LNCAP (cell line): Measurements from ENCODE around the gene PSMB11.

Source experiments
- CTCF ChIP-seq: fragments of 450-650 bp; IDR thresholded peaks from 2 replicates; pipeline ENCODE4 v1.5.1; 2017; ENCODE audit warnings: mild to moderate bottlenecking

Gene PSMB11

GRCh38 chr14:23042162-23042965, at the start of gene PSMB11:
TSS of gene PSMB11 (plus strand) at chr14:23042212. CDS start at chr14:23042226, 14 bp downstream.
- no peak for TF ChIP-seq CTCF

DNA sequence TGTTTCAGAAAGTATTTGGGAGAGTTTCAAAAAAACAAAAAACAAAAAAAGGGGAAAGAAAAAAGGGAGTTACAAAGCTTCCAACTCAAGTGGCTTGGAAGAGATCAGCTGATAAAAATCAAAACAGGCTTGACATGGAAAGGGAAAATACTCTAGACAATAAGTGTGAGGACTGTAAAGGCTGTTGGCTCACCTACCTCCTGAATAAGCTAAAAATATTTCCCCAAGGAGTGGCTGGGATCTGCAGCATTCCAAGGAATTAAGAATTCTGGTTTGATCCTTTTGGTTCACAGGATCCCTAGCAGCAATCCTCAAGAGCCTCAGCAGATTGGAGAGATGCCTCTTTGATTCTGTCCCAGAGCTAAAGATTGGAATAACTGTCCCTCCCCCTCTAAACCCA, 48.5 kb upstream of the PSMB11 start:
- no peak for TF ChIP-seq CTCF

- TF ChIP-seq CTCF, result peak; percentile 63
Measured at GRCh38 chr14:22994762-22995275, 47.2 kb upstream of the PSMB11 start.

DNA sequence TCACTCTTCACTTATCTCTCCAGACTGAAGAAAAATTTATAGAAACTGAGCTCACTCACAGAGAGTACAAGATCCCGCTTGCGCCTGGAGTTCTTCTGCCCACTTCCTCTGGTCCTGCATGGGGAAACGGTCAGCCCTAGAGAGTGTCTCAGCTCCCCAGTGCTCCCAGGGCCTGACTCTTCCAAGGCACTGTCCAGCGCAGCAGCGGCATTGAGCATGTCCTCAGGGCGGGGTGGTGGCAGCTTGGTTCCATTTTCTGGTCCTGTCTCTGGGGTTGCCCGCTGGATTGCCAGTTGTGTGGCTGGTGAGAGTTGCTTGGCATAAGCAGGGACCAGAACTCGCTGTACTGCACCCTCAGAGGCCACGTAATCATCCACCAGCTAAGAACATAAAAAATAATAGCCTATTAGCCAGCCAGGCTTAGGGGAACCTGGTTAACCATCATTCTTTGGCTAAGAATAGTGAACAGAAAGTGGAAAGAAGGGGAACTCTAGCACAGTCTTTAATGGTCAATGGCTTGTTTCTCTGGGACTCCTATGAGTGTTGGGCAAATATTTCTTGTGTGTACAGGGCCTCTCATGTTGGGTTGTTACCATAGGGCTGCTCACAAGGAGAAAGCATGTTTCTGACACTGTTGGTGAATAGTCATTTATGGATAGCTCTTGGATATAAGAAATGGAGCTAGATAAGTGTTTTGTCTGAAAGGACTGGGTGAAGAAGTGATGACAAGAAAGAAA, 46.0 kb upstream of the PSMB11 start:
- no peak for TF ChIP-seq CTCF

DNA sequence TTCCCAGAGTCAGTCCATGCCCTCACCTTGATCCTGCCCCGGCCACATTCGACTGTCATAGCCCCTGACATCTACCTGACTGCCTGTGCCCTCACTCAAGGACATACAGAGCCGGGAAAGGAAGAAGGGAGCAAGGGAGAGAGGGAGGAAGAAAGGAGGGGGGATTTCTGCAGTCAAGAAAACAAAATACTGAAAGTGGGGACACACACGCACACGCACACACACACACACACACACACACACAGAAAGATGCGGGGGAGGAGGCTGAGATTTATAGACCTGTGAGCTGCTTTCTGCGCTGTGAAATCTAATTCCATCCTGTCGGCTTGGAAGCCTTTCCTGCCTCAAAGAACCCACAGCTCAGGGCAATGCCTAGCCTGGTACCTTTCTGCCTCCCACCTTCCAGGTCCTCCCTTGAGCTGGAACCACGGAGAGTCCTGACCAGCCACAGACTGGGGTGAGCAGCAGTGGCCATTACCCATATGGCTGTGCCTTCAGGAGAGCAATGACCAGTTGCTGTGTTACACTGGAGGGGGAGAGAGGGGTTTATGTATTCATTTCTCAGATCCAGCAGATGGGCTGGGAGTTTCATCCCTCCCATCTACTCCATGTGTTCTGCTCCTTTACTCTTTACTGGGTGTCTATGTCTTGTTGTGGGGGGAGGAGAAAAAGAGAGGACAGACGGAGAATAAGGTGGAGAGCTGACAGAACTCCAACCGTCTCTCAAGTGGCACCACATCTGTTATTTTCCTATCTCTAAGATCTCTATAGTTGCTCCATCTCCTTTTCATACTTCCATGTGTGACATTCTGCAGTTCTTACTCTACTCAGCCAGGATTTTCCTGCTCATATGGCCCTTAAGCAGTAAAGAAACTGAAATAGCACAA, 45.0 kb upstream of the PSMB11 start:
- no peak for TF ChIP-seq CTCF

DNA sequence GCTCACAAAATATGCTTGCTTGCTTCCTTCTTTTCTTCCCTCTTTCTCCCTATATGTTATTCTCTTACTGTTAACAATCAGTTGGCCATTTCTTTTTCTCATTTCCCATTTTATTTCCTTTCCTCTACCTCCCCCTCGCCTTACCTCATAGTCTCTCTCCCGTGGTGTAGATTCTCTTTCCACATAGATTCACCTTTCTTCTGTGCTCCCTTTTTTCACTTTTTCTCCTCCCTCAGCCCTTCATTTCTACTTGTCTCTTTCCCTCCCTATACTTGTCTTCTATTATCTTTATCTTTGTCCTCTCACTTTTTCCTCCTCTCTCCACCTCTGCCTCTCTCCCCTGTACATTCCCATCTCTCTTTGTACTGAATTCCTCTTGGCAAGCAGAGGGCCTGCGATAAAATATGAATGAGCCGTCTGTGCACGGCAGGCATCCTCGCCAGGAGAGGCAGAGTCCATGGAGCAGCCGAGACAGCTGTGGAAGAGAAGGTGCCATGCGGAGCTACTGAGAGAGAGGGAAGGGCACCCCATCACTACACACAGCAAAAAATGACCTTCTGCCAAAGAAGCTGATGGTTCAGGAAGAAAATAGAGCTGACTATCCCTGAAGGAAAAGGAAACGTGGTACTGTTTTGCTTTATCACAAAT, 44.2 kb upstream of the PSMB11 start:
- TF ChIP-seq CTCF, result no peak
